Thyroid gland (tissue), 4 donors: ENCODE results near the gene TIPIN.

ENCODE experiments used
- CTCF ChIP-seq, 6 experiments: fragments of 200-600 bp in 3 of 6; fragments of 450-650 bp in 3 of 6; sonication (generic) in 3 of 6; IDR thresholded peaks; one replicate each; pipeline ENCODE4 v1.5.1; 2016 to 2019; ENCODE audit warnings: antibody characterized with exemption in 6 of 6, mild to moderate bottlenecking in 2 of 6, inconsistent platforms in 1 of 6, moderate library complexity in 1 of 6
- POLR2A ChIP-seq, 2 donors: fragments of 450-650 bp; IDR thresholded peaks; one replicate each; pipeline ENCODE4 v1.6.1; 2017; ENCODE audit warnings: antibody characterized with exemption in 2 of 2, mild to moderate bottlenecking in 2 of 2, moderate library complexity in 1 of 2

DNA sequence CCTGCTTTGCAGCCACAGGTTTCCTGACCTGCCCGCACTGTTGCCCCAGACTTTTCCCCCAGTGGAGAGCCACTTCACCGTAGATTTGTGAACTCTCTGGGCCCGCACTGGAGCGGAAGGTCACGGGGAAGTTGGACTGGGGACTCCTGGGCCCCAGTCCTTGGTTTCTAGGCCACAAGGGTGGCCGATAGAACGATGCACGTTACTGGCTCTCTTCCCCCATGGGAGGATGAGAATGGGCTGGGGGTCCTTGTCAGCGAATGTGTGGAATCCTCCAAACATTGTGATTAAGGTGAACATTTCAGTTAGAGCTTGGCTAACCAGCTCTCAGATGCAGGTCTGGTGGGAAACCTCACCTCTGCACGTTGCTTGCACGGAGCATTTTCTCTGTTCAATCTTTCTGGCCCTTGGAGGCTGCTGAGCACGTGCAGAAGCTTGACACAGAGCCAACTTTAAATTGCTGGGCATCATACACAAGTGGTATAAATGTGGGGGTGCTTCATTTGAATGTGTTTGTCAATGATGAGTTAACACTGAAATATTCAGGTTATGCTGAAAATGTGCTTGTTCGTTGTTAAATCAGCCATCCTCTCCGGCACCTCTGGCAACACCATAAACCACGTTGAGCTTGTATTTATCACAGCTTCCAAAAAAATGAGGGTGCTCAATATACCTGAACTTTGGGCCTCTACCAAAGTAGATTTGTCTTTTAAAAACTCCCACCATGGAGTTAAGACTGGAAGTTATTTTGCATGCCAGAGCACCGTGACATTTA is 62.1 kb downstream of the TIPIN start:
- TF ChIP-seq POLR2A (IDR thresholded peaks at IDR 0.05) (no peak), CTCF (IDR thresholded peaks at IDR 0.05) (no peak)
